NB4 (cell line): ENCODE measurements around the gene CTNND2.

Experiments used
- POLR2A ChIP-seq: IDR thresholded peaks from 2 replicates; pipeline ENCODE4 v1.6.1; 2011; ENCODE audit warnings: mild to moderate bottlenecking; ENCODE audit not compliant: insufficient read length; ENCODE audit errors: extremely low read depth
- TF ChIP-seq, protein P1 (sequence below): IDR thresholded peaks from one replicate; pipeline ENCODE4 v1.5.1; 2012; ENCODE audit warnings: low read depth, low read length

GRCh38 chr5:11596185-11596584, 308.1 kb downstream of the CTNND2 start:
- TF ChIP-seq, protein P1, sequence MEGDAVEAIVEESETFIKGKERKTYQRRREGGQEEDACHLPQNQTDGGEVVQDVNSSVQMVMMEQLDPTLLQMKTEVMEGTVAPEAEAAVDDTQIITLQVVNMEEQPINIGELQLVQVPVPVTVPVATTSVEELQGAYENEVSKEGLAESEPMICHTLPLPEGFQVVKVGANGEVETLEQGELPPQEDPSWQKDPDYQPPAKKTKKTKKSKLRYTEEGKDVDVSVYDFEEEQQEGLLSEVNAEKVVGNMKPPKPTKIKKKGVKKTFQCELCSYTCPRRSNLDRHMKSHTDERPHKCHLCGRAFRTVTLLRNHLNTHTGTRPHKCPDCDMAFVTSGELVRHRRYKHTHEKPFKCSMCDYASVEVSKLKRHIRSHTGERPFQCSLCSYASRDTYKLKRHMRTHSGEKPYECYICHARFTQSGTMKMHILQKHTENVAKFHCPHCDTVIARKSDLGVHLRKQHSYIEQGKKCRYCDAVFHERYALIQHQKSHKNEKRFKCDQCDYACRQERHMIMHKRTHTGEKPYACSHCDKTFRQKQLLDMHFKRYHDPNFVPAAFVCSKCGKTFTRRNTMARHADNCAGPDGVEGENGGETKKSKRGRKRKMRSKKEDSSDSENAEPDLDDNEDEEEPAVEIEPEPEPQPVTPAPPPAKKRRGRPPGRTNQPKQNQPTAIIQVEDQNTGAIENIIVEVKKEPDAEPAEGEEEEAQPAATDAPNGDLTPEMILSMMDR, result no peak
- TF ChIP-seq POLR2A, result no peak
